ENCODE results near the gene BPTF.

DNA sequence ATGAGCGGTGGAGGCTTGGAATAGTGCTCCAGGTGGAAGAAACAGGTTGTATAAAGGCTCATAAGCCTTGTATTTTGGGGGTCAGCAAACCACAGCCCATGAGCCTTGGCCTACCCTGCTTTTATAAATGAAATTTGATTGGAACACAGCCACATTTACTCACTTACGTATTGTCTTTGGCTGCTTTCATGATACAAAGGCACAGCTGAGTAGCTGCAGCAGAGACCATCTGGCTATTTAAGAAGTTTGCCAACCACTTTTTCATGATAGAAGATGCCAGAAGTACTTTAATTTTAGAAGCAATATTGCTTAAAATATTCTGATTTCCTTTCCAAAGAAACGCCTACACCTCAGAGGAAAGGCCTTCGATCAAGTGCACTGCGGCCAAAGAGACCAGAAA is 97.2 kb downstream of the BPTF start:
- TF ChIP-seq POLR2AphosphoS5 (IDR thresholded peaks at IDR 0.05; ENCODE audit: low read depth, low read length) (no peak), TAF1 (IDR thresholded peaks at IDR 0.05; ENCODE audit: borderline replicate concordance, insufficient read depth, low read length) (no peak), SIN3A (IDR thresholded peaks at IDR 0.05; ENCODE audit: borderline replicate concordance, insufficient read depth, low read length) (no peak), FOXP2 (optimal IDR thresholded peaks at IDR 0.05; ENCODE audit: borderline replicate concordance, extremely low read depth, extremely low read length, insufficient read depth) (no peak)
- TF ChIP-seq, protein P1, sequence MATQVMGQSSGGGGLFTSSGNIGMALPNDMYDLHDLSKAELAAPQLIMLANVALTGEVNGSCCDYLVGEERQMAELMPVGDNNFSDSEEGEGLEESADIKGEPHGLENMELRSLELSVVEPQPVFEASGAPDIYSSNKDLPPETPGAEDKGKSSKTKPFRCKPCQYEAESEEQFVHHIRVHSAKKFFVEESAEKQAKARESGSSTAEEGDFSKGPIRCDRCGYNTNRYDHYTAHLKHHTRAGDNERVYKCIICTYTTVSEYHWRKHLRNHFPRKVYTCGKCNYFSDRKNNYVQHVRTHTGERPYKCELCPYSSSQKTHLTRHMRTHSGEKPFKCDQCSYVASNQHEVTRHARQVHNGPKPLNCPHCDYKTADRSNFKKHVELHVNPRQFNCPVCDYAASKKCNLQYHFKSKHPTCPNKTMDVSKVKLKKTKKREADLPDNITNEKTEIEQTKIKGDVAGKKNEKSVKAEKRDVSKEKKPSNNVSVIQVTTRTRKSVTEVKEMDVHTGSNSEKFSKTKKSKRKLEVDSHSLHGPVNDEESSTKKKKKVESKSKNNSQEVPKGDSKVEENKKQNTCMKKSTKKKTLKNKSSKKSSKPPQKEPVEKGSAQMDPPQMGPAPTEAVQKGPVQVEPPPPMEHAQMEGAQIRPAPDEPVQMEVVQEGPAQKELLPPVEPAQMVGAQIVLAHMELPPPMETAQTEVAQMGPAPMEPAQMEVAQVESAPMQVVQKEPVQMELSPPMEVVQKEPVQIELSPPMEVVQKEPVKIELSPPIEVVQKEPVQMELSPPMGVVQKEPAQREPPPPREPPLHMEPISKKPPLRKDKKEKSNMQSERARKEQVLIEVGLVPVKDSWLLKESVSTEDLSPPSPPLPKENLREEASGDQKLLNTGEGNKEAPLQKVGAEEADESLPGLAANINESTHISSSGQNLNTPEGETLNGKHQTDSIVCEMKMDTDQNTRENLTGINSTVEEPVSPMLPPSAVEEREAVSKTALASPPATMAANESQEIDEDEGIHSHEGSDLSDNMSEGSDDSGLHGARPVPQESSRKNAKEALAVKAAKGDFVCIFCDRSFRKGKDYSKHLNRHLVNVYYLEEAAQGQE (IDR thresholded peaks at IDR 0.05; ENCODE audit: insufficient read depth in 1 of 2, low read depth in 2 of 2, low read length in 2 of 2) = no peak
